Smooth muscle cell (in vitro differentiated cells): ENCODE results near the gene ANKS1B. TPM values are rescaled to one million over a fixed set of nuclear protein-coding genes. Genes with fewer than 3 reads are reported as not detected.

Source experiments
- DNase-seq: peaks from one replicate; lab custom pipeline; 2025; ENCODE audit not compliant: unreplicated experiment; lab: John Stamatoyannopoulos, UW
- H2AFZ ChIP-seq: fragments of 200-600 bp; sonication (generic); 2 replicates; pipeline ENCODE4 v1.6.0; 2016; ENCODE audit warnings: antibody characterized with exemption, low read depth, mild to moderate bottlenecking
- H3F3A ChIP-seq: fragments of 200-600 bp; sonication (generic); 2 replicates; pipeline ENCODE4 v1.6.0; 2017; ENCODE audit warnings: antibody characterized with exemption, low read depth
- H3K27ac ChIP-seq: fragments of 200-600 bp; sonication (generic); 2 replicates; pipeline ENCODE4 v1.5.1; 2016; ENCODE audit warnings: low read depth, mild to moderate bottlenecking
- H3K27me3 ChIP-seq: fragments of 200-600 bp; sonication (generic); 2 replicates; pipeline ENCODE4 v1.6.1; 2016; ENCODE audit warnings: low read depth, mild to moderate bottlenecking
- H3K36me3 ChIP-seq: fragments of 200-600 bp; sonication (generic); 2 replicates; pipeline ENCODE4 v1.5.1; 2016; ENCODE audit warnings: low read depth
- H3K4me1 ChIP-seq: fragments of 200-600 bp; sonication (generic); 2 replicates; pipeline ENCODE4 v1.5.1; 2016; ENCODE audit warnings: low read depth
- H3K4me2 ChIP-seq: fragments of 200-600 bp; sonication (generic); 2 replicates; pipeline ENCODE4 v1.6.0; 2016; ENCODE audit warnings: mild to moderate bottlenecking
- H3K4me3 ChIP-seq: fragments of 200-600 bp; sonication (generic); 2 replicates; pipeline ENCODE4 v1.5.1; 2016; ENCODE audit warnings: mild to moderate bottlenecking
- H3K79me2 ChIP-seq: fragments of 200-600 bp; sonication (generic); 2 replicates; pipeline ENCODE4 v1.6.0; 2016; ENCODE audit warnings: low read depth, mild to moderate bottlenecking
- H3K9ac ChIP-seq: fragments of 200-600 bp; sonication (generic); 2 replicates; pipeline ENCODE4 v1.6.0; 2016; ENCODE audit warnings: low read depth
- H3K9me3 ChIP-seq: fragments of 200-600 bp; sonication (generic); replicated peaks from 2 replicates; pipeline ENCODE4 v1.5.1; 2016; ENCODE audit warnings: low read depth
- H4K20me1 ChIP-seq: fragments of 200-600 bp; sonication (generic); 2 replicates; pipeline ENCODE4 v1.6.0; 2016; ENCODE audit warnings: low read depth
- CTCF ChIP-seq: fragments of 200-600 bp; sonication (generic); IDR thresholded peaks from 2 replicates; pipeline ENCODE4 v1.5.1; 2017; ENCODE audit warnings: borderline replicate concordance, mild to moderate bottlenecking, antibody characterized with exemption; ENCODE audit not compliant: insufficient read depth, poor library complexity, severe bottlenecking
- WGBS: methylation state at CpG from one replicate; pipeline ENCODE4 v1.1.7; 2016; ENCODE audit warnings: low lambda C conversion rate; 5-methylcytosine and 5-hydroxymethylcytosine counted together
- polyA plus RNA-seq: library from polyadenylated mRNA; unstranded; fragments of >200 nt; fragmentation: Nextera tagmentation; extraction: Ambion mirVana; gene quantifications from 2 replicates; pipeline ENCODE4 v1.2.1, GENCODE V29; 2016
- total RNA-seq: library from RNA; depleted of rRNA; stranded (reverse); fragments of >200 nt; gene quantifications from 2 replicates; pipeline ENCODE4 v1.2.3, GENCODE V29; 2014

Gene ANKS1B
- total and polyA plus RNA-seq, 2 experiments from 2014 or later, result 0.47 to 7.3 TPM

- Histone ChIP-seq H3K36me3 (no peaks in the 10 kb centered on the region), H3K4me1 (no peaks in the 10 kb centered on the region), H2AFZ (no peak overlapping the region), H4K20me1 (no peaks in the 10 kb centered on the region), H3F3A (no peaks in the 10 kb centered on the region), H3K9ac (no peak overlapping the region), H3K9me3 (no peaks in the 10 kb centered on the region), H3K27ac (no peak overlapping the region), H3K4me2 (no peak overlapping the region), H3K4me3 (no peak overlapping the region), H3K79me2 (no peaks in the 10 kb centered on the region), H3K27me3 (peaks cover 30% of the 10 kb centered on the region)
- no peak for DNase-seq
- WGBS, result 87% methylated on average over 1 of the region's 1 CpG
- no peak for TF ChIP-seq CTCF
Observed at GRCh38 chr12:99978152-99978551, 6.6 kb downstream of the ANKS1B start.

- Histone ChIP-seq H3K79me2 (no peaks in the 10 kb centered on the region), H3K9me3 (no peaks in the 10 kb centered on the region), H3K4me1 (no peaks in the 10 kb centered on the region), H3F3A (no peaks in the 10 kb centered on the region), H4K20me1 (no peaks in the 10 kb centered on the region), H3K9ac (no peak overlapping the region), H3K4me2 (no peak overlapping the region), H2AFZ (no peak overlapping the region), H3K36me3 (no peaks in the 10 kb centered on the region), H3K27me3 (peaks cover 24% of the 10 kb centered on the region), H3K27ac (no peak overlapping the region), H3K4me3 (no peak overlapping the region)
- DNase-seq, result no peak
- no peak for TF ChIP-seq CTCF
- 91% methylated on average over 4 of the region's 4 CpGs for WGBS
Observed at GRCh38 chr12:99977550-99977949, 7.2 kb downstream of the ANKS1B start.

- no peak overlapping the region for H3K9ac ChIP-seq
- no peaks in the 10 kb centered on the region for H3F3A ChIP-seq
- DNase-seq, result no peak
- H3K4me3 ChIP-seq, result no peak overlapping the region
- no peaks in the 10 kb centered on the region for H3K36me3 ChIP-seq
- H3K9me3 ChIP-seq, result no peaks in the 10 kb centered on the region
- H4K20me1 ChIP-seq, result no peaks in the 10 kb centered on the region
- TF ChIP-seq CTCF, result no peak
- H2AFZ ChIP-seq, result no peak overlapping the region
- H3K4me2 ChIP-seq, result no peak overlapping the region
- no peaks in the 10 kb centered on the region for H3K4me1 ChIP-seq
- H3K27me3 ChIP-seq, result peaks cover 16% of the 10 kb centered on the region
- no peak overlapping the region for H3K27ac ChIP-seq
- H3K79me2 ChIP-seq, result no peaks in the 10 kb centered on the region
Observed at GRCh38 chr12:99976762-99977161, 8.0 kb downstream of the ANKS1B start.

- Histone ChIP-seq H2AFZ (no peak overlapping the region), H3K9ac (no peak overlapping the region), H3K4me2 (no peak overlapping the region), H3K4me3 (no peak overlapping the region), H3K79me2 (no peaks in the 10 kb centered on the region), H3K27me3 (peaks cover 9% of the 10 kb centered on the region), H3K36me3 (no peaks in the 10 kb centered on the region), H3K4me1 (no peaks in the 10 kb centered on the region), H3K27ac (no peak overlapping the region), H3K9me3 (no peaks in the 10 kb centered on the region), H3F3A (no peaks in the 10 kb centered on the region), H4K20me1 (no peaks in the 10 kb centered on the region)
- WGBS, result 52% methylated on average over 2 of the region's 2 CpGs
- no peak for TF ChIP-seq CTCF
- no peak for DNase-seq
Observed at GRCh38 chr12:99975321-99975720, 9.4 kb downstream of the ANKS1B start.
